NCI-H146 treated with DMSO at 0.1 percent for 48 hours (cell line): Measurements from ENCODE around the gene CFAP61.
A peak's percentile ranks its signal among the peaks of the same experiment; 100 is the strongest.

Experiments used
- DNase-seq: peaks from one replicate; lab custom pipeline; 2025; ENCODE audit not compliant: unreplicated experiment; lab: John Stamatoyannopoulos, UW

Gene CFAP61

DNA sequence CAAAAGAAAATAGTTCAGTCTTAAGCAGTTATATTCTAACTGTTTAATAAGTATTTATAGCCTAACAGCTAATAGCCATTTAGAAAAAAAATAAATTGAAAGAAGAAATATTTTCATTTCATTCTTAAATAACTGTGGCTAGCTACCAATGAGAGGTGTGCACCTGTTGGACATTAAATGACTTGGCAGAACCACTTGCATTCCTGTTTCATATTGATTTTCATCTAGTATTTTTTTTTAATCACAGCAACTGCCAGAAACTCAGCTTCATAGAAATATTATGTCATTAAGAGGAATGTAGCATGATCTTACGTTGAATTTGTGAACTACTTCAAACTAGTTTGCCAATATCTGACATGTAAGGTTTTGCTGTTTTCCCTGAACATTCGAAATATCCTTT is 25.0 kb upstream of the CFAP61 start:
- DNase-seq: no peak

DNA sequence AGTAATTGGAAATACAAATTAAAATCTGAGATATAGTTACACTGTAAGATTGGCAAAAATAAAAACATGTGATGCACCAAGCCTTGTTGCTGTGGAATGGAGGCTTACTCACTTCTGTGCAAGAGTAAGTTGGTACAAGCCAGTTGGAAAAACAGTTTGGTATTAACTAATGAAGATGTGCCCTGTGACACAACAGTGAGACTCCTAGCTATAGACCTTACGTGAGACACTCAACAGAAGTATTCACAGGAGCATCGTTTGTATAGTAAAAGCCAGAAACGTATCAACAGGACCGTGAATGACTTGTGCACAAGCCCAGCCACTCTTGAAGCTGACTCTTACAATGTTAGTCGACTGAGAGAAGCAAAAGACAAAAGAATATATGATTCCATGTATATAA is 20.5 kb upstream of the CFAP61 start:
- no peak for DNase-seq

DNA sequence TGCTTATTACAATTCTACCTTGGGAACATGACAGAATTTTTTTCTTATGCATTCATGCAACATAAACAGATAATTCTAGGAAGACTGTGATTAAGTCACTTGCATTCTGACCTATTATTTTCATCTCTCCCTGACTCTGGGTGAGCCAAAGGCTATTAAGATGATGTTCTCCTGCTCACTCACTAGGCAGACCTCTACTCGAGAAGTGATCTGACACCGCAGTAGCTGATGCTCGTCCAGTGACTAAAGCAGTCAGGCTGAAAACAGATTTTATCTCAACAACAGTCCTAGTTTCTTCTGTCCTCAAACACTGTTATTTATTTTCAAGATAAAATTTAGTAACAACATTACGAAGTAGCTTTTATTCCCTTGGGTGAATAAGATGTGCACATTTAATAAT is 17.8 kb upstream of the CFAP61 start:
- no peak for DNase-seq

DNA sequence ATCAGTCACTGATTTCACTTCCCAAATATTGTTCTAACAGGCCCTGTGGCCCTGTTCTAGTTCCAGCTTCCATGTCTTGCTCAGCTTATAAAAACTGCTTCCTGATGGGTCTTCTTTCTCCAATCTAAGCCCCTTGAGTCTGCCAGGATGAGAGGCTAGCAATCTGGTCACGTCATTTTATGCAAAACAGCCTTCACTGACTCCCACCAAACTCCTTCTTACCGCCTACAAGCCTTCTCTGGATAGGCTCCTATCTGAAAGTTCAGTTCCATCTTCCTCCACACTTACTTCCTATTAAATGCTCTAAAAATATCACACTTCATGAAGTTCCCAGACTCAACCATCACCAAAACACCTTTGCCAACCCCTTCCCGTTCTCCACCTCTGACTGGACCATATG is 15.6 kb upstream of the CFAP61 start:
- no peak for DNase-seq

DNA sequence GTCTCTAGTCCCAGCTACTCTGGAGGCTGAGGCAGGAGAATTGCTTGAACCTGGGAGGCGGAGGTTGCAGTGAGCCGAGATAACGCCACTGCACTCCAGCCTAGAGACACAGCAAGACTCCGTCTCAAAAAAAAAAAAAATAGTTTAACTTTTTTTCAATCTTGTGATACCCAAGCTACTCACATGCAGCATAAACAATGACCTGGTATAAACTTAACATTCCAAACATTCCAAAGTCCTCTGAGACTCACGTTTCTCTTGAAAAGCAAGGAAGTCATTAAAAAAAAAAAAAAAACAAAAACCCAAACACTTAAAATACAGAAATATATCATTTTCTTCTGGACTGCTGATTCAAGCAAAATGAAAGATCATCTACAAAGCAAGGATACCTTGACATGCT is 14.4 kb upstream of the CFAP61 start:
- DNase-seq: no peak

DNA sequence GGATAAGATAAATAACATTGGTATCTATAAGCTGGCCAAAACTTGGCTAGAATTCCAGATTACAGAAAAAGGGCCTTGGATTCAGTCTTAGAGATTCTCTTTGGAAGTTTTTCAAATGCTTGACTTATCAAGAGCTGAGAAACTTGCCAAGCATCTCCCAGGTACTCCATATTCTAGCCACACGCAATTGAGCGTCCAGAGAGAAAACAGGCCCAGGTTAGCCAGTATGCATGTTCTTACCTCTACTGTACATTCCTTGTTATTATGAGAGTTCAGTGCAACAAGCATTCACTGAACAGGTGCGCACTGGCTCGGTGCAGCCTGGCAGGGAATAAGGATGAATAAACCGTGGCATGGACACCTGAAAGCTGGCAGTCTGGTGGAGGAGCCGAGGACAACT is 13.7 kb upstream of the CFAP61 start:
- no peak for DNase-seq

DNA sequence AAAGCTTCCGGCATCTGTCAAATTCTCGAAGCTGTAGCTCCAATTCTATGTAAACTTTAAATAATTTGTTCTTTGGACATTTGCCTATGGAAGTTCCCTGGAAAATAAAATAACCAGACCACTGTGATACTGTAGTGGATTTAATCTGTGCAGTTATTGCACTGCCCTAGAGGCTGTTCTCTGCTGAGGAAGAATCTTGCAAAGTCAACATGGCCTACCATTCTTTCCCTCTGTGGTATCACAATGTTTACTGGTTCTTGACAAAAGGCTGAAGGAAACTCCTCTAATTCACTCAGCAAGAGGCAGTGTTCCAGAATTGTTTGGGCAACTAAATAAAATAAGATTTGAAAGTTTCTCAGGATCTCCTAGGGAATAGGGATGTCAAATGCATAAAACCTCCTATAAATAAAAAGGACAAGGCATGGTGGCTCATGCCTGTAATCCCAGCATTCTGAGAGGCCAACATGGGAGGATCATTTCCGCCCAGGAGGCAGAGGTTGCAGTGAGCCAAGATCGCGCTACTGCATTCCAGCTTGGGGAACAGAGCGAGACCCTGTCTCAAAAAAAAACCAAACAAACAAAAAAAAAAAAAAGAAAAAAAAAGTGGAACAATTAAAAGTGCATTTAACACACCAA is 12.5 kb upstream of the CFAP61 start:
- no peak for DNase-seq

DNA sequence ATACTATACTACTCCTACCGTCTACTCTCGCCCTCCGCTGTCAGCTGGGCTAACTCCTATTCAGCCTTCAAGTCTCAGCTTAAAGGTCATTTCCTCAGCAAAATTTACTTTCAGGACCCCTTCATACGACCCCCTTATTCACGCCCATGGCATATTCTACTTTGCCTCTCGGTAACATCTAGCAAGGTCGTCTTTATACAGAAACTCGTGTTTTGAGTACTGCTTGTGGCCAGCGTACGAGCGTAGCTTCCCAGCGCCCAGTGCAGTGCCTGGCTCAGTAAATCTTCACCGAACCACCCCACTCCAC is 612 bp upstream of the CFAP61 start:
- no peak for DNase-seq

DNA sequence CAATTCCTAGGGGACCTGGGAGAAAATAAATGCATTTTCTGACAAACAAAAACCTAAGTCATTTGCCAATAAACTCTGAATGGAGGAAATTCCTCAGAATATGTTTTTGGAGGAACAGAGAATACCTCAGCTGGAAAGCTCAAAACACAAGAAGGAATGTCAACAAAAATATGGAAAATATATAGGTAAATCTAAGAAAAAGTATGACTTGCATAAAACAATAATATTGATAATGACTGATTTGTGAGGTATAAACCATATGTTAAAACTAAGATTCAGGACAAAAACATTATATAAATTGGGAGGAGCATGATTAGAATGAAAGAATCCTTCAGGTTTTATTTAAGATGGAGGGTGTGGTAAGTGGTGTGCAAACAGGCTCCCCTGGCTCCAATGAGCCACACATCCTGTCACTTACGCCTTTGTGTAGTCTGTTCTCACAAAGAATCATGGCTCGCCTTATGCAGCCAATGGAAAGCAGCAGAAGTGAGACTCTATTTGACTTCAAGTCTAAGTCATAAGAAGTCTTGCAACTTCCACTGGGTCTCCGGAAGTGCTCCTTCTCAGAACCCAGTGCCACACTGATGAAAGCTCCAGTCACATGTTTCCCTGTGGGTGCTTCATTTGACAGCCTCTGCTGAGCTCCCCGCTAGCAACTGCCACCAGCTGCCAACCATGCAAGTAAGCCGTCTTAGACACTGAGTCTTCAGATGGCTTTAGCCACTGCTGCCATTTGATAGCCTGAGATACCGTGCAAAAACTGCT is 8.1 kb downstream of the CFAP61 start:
- no peak for DNase-seq

DNA sequence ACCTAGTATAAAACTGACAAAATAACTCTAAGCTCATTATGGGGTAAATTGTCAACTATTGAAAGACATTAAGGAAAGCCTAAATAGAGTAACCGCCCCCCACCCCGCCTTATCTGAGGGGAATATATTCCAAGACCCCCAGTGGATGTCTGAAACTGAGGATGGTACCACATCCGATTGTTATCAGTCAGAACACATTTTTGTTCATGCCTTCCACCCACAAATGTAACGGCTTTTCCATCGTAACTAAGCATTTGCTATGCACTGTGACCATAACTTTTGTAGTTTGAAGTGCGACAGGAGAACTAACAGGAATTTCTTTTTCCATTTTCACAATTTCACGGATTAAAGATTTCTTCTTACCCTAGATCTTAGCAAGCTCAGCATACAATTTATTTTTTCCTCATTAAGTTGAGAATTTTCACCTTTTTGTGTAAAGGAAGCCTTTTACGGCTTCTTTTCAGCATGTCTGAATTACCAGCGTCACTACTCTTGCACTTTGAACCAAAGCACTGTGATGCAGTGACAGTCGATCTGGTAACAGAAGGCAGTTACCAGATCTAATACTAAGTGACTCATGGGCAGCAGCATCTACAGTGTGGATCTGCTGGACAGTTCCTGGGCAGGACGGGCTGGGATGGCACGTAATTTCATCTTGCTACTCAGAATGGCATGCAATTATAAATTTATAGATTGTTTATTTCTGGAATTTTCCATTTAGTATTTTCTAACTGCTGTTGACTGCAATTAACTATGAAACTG is 11.8 kb downstream of the CFAP61 start:
- DNase-seq: no peak

DNA sequence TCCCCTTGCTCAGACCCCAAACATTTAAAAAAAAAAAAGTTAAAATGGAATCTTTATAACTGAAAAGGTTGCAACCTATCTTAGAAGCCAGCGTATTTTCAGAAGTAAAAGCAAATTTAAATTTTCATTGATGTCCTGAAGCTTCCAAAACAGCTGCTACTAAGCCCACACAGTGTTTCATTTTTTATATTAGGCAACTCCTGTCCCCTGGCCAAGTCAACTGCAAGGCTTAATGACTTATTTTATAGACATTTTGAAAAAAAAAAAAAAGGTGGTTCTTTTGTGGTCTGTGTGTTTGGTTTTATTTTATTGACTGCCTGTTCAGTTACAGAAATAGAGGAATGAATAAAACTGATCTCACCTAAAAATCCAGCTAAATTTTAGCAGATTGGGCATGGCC is 13.0 kb downstream of the CFAP61 start:
- no peak for DNase-seq

DNA sequence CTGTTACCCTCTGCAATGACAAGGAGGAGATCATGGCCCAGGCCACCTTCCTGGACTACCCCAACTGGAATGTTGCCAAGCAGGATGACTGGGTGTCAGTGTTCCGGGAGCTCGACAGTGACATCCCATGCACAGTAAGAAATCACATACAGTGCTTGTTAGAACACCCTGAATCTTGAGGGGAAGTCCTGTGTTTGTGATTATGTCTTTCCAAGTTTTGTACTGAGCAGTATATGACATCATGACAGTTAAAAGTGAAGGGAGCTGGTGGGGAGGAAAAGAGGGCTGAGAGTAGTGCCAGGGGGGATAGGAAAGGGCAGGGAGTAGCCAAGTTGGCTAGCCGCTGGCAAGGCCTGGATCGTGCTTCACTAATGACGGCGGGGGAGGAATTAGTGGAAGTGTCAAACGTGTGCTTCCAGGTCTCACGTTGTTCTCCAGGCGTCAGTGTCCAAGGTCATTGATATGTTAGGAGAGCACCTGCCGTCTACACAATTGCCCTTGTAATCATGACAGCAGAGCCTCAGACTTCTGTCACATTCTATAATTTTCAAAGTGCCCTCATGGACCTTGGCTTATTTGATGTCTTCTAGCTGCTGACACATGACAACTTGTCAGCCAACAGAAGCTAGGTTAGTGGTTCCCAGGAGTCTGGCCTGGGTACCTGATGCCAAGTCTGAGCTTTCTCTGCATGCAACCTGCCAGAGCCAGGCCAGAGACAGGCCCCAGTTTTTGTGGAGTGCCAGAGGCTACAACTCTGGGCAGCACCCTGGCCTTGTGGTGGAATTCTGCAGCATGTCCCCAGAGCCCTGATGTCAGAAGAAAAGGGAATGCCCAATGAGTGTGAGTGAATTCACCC is 18.8 kb downstream of the CFAP61 start:
- DNase-seq: peak; percentile 30

DNA sequence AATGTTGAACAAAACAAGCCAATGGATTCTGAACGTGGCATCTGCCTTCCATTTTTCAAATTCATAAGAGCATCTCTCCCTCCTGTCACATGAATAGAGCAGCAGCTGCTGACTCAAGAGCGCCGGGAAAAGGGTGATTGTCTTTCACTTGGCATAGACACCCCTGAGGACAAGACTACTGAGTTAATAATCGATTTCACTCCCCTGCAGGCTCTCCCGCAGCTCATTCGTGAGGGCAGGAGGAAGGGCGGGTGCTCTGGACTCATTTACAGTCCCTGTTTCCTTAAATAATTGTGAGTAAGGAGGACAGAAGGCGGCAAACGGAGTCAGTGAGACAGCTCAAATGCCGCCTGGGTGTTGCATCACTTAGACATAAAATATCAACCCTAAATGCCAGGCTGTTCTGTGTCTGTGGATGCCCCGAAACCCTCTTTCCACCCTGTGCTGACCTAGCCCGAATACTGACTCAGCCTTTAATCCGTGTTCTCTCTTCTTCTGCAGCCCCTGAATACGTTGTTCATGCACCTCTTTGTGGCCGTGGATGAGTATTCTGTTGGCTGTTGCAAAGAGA is 21.6 kb downstream of the CFAP61 start:
- DNase-seq: peak; percentile 88

DNA sequence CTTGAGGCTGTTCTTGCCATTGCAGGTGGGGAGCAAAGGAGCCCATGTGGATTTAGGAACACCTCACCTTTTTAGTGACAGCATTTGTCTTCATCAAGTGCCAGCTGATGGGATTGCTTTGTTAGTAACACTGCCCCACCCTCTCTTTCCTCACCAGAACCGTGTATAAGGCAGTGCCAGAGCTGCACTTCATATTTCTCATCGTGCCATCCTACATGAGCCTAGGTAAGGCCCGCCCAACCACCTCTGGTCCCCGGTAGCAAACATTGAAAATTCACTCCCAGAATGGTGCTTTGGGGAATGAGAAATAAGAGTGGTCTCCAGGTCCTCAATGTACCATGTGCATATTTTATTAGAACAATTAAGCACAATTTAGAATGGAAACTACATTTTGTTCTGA is 22.7 kb downstream of the CFAP61 start:
- DNase-seq: no peak

DNA sequence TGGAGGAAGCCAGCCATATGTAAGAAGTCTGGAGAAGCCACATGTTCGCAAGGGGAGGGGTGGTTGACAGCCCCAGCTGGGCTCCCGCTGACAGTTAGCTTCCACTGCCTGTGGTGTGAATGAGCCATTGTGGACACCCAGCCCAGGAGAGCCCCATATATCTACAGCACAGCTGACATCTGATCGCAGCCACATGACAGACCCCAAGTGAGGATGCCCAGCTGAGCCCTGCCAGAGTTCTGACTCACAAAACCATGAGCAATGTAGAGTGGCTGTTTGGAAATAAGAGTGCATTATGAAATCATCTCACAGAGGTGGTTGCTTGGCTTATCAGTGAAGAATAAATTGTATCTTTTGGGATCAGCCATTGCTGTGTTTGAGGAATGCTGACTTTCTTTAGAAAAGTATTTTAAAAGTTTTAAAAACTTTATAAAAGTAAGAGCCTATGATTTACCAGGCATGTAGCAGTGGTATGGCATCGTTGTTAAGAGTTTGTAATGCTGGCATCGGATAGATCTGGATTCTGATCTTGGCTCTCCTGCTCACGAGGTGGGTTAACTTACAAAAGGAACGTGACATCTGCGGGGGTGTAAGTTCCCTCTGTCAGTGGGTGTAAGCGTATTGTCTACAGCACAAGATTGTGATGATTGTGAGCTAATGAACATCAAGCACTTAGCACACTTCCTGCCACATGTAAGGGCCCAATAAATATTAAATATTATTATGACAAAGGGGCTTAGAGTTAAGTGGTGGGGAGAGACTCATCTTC is 24.1 kb downstream of the CFAP61 start:
- no peak for DNase-seq

DNA sequence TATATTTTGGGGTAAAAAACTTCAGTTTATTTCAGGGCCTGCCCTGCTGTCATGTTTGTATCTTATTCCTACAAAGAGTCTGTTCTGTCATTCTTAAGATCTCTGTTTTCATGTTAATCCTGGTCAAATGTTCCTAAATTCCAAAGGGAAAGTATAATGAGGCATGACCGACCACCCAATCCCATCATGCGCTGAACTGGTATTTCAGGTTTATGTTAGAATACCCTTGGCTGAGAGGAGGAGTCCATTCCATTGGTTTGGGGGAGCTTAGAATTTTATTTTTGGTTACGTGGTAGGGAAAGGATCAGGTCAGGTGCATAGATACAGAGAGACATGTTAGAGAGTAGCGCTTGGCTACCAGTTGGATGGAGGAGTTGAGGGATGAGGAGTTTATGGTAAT is 25.7 kb downstream of the CFAP61 start:
- no peak for DNase-seq

DNA sequence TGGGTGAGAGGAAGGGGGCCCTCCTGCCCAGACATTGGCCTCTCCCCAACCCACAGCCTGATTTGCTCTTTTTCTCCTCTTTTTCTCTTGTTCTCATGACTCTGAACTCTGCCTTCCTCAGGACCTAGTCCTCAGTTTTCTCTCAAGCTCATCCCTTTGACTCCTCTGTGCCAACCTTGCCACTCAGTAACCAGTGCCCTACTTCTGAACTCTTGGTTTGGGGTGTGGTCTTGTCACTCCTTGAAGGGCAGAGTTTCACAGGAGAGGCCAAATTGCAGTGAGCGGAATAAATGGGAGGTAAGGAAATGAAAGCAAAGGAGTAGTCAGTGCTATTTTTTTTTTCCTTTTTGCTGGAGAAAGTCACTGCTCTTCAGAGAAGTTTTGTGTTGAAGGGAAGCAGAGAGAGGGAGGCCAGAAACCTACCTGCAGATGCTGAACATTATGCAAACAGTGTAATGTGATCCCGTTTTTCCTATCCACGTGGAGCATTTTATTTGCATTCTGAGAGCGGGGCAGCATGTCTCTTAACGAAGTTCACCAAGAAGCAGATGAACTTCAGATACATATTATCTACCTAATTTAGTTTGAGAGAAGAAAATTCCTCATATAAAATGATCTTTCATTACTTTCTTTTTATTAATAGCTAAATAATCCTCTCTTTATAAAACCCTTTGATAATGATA is 26.9 kb downstream of the CFAP61 start:
- peak; percentile 72 for DNase-seq

DNA sequence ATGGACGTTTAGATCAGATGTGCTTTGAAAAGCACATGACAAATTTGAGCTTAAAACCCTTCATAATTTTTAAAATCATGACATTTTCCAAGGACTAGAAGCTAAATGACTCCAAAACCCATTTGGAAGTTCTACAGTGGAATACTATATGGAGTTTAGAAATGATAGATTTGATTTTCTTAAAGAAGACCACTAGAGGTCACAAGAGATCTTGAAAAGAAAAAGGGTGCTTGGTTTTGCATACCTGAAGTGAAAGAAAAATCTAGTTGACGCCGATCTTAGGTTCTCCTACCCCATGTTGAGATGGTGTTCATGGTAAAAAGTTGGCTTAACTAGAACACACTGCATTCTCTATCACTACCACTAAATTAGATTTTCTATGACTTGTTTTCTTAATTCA is 31.5 kb downstream of the CFAP61 start:
- DNase-seq: peak; percentile 82

DNA sequence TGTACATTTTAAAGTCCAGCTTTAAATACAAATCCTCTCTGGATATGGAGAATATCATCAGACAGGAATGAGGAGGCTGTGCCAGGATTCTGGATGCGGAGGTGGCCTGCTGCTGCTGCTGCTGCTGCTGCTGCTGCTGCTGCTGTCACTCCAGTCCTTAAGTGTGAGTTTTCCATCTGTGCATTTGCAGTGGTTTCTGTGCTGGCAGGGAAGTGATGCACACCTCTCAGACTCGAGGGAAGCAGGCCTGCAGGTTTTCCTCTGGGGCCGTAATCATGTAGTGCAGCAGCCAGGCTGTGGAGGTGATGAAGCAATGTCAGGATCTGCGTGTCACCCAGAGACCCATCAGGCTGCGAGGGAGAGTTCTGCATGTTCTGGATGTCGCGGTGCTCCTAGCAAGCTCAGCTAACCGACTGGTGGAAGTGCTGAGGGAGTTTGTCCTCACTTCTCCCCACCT is 32.0 kb downstream of the CFAP61 start:
- no peak for DNase-seq

DNA sequence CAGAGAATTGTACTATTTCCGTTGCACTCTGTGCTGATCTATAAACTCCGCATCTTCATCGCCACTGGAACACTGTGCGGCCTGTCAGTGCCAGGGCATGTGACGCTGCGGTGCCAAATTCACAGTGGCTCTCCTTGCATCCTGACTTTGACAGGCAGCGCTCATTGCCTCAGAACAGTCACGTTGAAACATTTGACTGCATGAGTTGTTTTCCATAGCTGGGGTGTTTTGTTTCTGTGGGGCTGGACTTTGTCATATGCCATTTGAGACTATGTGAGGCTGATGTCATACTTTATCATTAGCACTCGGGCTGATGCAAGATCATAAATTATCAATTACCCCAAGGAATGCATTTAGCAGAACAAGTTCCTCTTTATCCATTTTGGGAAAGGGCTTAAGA is 32.7 kb downstream of the CFAP61 start:
- no peak for DNase-seq
